HG02970 (cell line): ENCODE results near the gene OR6C4.
"Not testable (repeated sequence)": the region's sequence is repeated elsewhere in the genome, so short reads cannot be mapped to it uniquely, and the experiment has no call there.

Source experiments
- ATAC-seq: cut with Tn5 transposase; IDR thresholded peaks from one replicate; pipeline ENCODE4 v1.9.1; 2021; ENCODE audit warnings: mild to moderate bottlenecking, moderate library complexity, moderate number of reproducible peaks; ENCODE audit not compliant: unreplicated experiment, low FRiP score

The OR6C4 gene

GRCh38 chr12:55549302-55549701, at the start of gene OR6C4:
TSS of gene OR6C4 (plus strand) at chr12:55549602. CDS start at chr12:55551227, 1,625 bp downstream.
- no peak for ATAC-seq

DNA sequence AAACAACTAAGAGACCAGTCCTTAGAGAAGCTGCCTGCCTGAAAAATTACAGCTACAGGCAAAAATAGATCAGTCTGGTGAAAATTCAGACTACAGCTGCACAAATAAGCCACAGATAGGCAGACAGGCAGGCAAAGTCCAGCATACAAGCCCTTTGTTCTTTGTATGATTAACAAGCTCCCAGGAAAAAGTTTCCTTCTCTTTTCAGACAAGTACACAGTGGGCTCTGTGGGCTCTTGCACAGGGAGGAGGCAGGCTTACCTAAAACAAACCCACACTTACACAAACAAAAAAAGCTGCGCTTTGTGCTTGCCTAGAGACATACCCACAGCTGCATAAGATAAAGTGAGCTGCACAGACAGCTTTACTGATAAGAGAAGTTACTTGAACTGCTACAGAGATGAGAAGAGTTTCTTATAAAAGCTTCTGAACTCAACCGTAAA, 49.6 kb upstream of the OR6C4 start:
- no peak for ATAC-seq

- no peak for ATAC-seq
These were observed 47.8 kb upstream of the OR6C4 start for GRCh38 chr12:55501601-55502000.

- no peak for ATAC-seq
These were observed 33.7 kb upstream of the OR6C4 start for GRCh38 chr12:55515696-55516095.

- no peak for ATAC-seq
These were observed 33.0 kb upstream of the OR6C4 start for GRCh38 chr12:55516391-55516790.

GRCh38 chr12:55548235-55548634, 1.2 kb upstream of the OR6C4 start:
- not testable (repeated sequence) for ATAC-seq

- ATAC-seq = no peak
These were observed 646 bp upstream of the OR6C4 start for GRCh38 chr12:55548756-55549155.

GRCh38 chr12:55554296-55554695, 4.9 kb downstream of the OR6C4 start:
- ATAC-seq = no peak

DNA sequence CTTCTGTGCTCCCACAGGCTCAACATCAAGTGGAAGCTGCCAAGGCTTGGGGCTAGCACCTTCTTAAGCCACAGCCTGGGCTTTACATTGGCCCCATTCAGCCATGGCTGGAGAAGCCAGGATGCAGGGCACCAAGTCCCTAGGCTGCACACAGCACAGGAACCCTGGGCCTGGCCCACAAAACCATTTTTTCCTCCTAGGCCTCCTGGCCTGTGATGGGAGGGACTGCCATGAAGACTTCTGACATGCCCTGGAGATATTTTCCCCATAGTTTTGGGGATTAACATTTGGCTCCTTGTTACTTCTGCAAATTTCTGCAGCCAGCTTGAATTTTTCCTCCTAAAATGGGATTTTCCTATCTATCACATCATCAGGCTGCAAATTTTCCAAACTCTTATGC, 20.7 kb downstream of the OR6C4 start:
- not testable (repeated sequence) for ATAC-seq

DNA sequence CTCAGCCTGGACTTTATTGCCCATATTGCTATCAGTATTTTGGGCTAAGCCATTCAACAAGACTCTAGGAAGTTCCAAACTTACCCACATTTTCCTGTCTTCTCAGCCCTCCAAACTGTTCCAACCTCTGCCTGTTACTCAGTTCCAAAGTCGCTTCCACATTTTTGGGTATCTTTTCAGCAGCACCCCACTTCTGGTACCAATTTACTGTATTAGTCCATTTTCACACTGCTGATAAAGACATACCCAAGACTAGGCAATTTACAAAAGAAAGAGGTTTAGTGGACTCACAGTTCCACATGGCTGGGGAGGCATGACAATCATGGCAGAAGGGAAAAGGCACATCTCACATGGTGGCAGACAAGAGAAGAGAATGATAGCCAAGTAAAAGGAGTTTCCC, 21.3 kb downstream of the OR6C4 start:
- not testable (repeated sequence) for ATAC-seq

- no peak for ATAC-seq
These were observed 22.8 kb downstream of the OR6C4 start, which contains the start of gene OR2AP1 for GRCh38 chr12:55572168-55572567. TSS of gene OR2AP1 (plus strand) at chr12:55572468. CDS start at chr12:55574415, 1,947 bp downstream.

DNA sequence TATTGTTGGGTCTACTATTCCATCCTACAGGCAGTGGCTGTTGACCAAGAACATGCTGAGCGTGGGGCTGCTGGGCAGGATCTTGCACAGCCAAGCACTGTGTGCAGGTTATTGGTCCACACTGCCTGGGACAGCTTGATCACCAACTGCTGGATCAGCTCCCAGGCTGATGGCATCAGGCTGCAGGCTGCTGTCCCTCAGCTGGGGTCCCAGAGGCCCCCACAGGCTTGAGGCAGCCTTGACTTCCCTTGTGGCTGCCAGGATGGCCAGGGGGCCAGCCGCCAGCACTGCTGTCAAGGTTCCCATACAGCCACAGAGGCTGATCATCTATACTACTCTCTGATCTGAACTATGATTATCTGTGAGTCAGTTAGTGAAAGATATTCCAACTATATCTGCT, 32.7 kb downstream of the OR6C4 start:
- ATAC-seq = no peak

DNA sequence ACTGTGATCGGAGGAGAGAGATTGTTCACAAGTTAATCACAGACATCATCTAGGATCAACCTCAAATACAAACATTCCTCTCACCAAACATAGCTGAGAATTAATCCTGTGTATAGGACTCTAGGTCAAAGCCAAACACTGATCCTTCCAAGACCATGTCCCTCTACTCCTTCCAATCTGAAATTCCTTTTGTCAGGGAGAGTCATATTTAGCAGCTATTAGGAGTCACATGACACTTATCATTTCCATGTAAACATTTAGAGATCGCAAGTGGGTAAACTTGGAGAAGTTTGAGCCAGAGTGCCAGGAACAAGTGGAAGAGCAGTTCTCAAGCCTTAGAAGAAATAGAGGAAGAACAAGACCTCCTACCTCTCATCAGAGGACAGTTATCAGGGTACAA, 36.4 kb downstream of the OR6C4 start:
- no peak for ATAC-seq

DNA sequence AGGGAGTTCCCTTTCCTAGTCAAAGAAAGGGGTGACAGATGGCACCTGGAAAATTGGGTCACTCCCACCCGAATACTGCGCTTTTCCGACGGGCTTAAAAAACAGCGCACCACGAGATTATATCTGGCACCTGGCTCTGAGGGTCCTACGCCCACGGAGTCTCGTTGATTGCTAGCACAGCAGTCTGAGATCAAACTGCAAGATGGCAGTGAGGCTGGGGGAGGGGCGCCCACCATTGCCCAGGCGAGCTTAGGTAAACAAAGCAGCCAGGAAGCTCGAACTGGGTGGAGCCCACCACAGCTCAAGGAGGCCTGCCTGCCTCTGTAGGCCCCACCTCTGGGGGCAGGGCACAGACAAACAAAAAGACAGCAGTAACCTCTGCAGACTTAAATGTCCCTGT, 40.8 kb downstream of the OR6C4 start:
- not testable (repeated sequence) for ATAC-seq
